GM12872 (cell line): ENCODE data around the gene BIK.

Experiments used
- TF ChIP-seq, protein P1 (sequence below): IDR thresholded peaks from 3 replicates; pipeline ENCODE4 v1.5.1; 2011; ENCODE audit warnings: low read depth, mild to moderate bottlenecking, low read length, moderate library complexity; ENCODE audit not compliant: insufficient read depth

The BIK gene

GRCh38 chr22:43163241-43163795 is 52.8 kb downstream of the BIK start:
- TF ChIP-seq, protein P1, sequence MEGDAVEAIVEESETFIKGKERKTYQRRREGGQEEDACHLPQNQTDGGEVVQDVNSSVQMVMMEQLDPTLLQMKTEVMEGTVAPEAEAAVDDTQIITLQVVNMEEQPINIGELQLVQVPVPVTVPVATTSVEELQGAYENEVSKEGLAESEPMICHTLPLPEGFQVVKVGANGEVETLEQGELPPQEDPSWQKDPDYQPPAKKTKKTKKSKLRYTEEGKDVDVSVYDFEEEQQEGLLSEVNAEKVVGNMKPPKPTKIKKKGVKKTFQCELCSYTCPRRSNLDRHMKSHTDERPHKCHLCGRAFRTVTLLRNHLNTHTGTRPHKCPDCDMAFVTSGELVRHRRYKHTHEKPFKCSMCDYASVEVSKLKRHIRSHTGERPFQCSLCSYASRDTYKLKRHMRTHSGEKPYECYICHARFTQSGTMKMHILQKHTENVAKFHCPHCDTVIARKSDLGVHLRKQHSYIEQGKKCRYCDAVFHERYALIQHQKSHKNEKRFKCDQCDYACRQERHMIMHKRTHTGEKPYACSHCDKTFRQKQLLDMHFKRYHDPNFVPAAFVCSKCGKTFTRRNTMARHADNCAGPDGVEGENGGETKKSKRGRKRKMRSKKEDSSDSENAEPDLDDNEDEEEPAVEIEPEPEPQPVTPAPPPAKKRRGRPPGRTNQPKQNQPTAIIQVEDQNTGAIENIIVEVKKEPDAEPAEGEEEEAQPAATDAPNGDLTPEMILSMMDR = no peak

DNA sequence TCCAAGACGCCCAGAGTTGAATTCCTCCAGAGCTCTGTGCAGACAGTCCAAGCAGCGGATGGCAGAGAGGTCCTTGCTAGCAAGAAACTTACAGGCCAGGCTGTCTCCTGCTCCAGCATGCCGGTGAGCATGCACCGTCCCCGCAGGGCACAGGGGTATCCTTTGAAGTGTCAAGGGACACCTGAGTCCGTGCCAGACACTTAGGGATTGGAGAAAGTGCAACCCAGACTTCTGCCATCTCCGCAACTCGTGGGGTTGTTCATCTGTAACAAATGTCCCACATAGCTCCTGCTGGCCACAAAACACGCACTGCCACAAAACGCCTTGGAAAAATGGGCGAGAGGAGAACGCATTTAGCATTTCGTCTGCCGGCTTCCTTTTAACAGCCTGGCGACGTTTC is 54.1 kb downstream of the BIK start:
- TF ChIP-seq, protein P1 = no peak

DNA sequence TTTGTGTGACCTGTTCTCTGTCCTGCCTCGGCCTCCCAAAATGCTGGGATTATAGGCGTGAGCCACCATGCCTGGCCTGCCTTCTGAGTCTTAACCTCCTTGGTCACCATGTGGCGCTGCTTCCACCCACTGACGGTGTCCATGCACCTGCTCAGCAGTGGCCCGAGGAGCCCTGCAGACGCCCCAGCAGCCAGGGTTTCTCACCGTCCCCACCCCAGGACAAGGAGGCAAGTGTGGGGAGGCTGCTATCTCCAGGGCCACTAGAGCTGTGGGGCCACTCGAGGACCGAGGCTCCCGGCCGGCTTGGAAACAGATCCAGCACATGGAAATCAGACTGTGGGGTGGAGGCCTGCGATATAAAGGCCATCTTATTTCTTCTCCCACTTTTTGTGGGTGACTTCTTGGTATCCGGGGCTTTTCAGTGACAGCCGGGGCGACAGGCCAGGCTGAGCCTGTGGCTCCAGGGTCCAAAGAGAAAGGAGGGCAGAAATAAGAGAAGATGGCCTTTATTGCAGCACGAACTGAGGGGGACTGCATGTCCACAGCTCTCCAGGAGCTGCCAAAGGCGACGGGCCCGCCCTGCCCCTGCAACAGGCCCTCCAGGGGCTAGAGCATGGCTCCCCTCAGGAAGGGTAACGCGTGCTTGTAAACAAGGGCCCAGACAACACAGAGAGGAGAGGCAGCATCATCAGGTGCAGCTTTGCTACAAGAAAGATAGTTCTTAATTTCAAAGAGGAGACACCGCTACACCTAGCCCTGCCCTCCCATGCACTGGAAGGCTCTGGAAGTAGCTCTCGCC is 55.8 kb downstream of the BIK start:
- TF ChIP-seq, protein P1 = no peak

- TF ChIP-seq, protein P1 = no peak
Observed at GRCh38 chr22:43167001-43167589, 56.5 kb downstream of the BIK start.

- TF ChIP-seq, protein P1 = no peak
Observed at GRCh38 chr22:43168471-43169309, 58.1 kb downstream of the BIK start.

- TF ChIP-seq, protein P1 = no peak
Observed at GRCh38 chr22:43169310-43170130, 59.0 kb downstream of the BIK start.
